Stimulated activated CD4-positive, alpha-beta T cell treated with anti-CD3 and anti-CD28 coated beads, TNF-alpha, amount 100 ng/mL, for 24 hours (primary cell): ENCODE data around the gene PRELID3B.
"Not testable (repeated sequence)": the region's sequence is repeated elsewhere in the genome, so short reads cannot be mapped to it uniquely, and the experiment has no call there.

ENCODE experiments used
- DNase-seq, 3 experiments: peaks; one replicate each; pipeline ENCODE4 v3.0.0-alpha.2; 2020; ENCODE audit warnings: low read depth in 3 of 3

Gene PRELID3B

GRCh38 chr20:59026904-59027740 lies 15.5 kb downstream of the PRELID3B start:
- no peak for DNase-seq

- no peak for DNase-seq
Measured at GRCh38 chr20:59025511-59025910, 17.1 kb downstream of the PRELID3B start.

- no peak for DNase-seq
Measured at GRCh38 chr20:59025086-59025485, 17.5 kb downstream of the PRELID3B start.

GRCh38 chr20:59024111-59024530 lies 18.5 kb downstream of the PRELID3B start:
- DNase-seq, result no peak

- DNase-seq, result no peak
Measured at GRCh38 chr20:59023616-59024015, 19.0 kb downstream of the PRELID3B start.

- DNase-seq, result no peak
Measured at GRCh38 chr20:59022754-59023153, 19.8 kb downstream of the PRELID3B start.

- DNase-seq, result no peak
Measured at GRCh38 chr20:59020938-59021551, 21.5 kb downstream of the PRELID3B start.

GRCh38 chr20:59019217-59019616 lies 23.4 kb downstream of the PRELID3B start, which contains the start of gene TUBB1:
Gene TUBB1, plus strand, starts transcription at chr20:59019429. Its CDS starts 94 bp downstream, at chr20:59019523.
- DNase-seq, result no peak

- no peak for DNase-seq
Measured at GRCh38 chr20:59018817-59019216, 23.8 kb downstream of the PRELID3B start.

GRCh38 chr20:59017493-59018231 lies 24.9 kb downstream of the PRELID3B start:
- DNase-seq, result no peak

- peak in 1 of 3 experiments; percentile 14 for DNase-seq
Measured at GRCh38 chr20:59016795-59017492, 25.6 kb downstream of the PRELID3B start.

- DNase-seq, result no peak
Measured at GRCh38 chr20:59015812-59016711, 26.5 kb downstream of the PRELID3B start.

GRCh38 chr20:59015411-59015810 lies 27.2 kb downstream of the PRELID3B start:
- no peak for DNase-seq

- DNase-seq, result no peak
Measured at GRCh38 chr20:59014680-59015389, 27.8 kb downstream of the PRELID3B start.

GRCh38 chr20:59013959-59014608 lies 28.5 kb downstream of the PRELID3B start:
- DNase-seq, result no peak

GRCh38 chr20:59013031-59013951 lies 29.3 kb downstream of the PRELID3B start:
- DNase-seq, result no peak

- DNase-seq, result not testable (repeated sequence)
Measured at GRCh38 chr20:59011874-59012157, 30.8 kb downstream of the PRELID3B start.

- DNase-seq, result no peak
Measured at GRCh38 chr20:59010995-59011873, 31.4 kb downstream of the PRELID3B start.
